Measurements from ENCODE around the gene SLC35G6.

DNA sequence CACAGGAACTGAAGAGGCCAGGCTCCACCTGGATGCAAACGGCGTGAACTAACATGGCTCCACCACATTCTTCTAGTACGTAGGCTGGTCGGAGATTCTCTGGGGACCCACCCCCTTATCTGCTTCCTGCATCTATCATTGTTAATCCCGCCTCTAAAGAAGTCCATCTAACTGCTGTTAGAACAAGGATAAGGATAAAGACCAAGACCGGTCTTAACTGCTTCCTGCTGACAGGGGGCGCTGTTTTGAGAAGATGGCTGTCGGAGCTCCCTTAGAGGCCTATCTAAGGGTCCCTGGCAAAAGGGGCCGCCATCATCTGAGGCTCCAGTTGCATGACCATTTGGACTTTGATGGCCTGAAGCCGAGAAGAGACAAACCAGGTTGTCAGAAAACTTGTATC, 41.8 kb downstream of the SLC35G6 start:
- TF ChIP-seq, protein P1, sequence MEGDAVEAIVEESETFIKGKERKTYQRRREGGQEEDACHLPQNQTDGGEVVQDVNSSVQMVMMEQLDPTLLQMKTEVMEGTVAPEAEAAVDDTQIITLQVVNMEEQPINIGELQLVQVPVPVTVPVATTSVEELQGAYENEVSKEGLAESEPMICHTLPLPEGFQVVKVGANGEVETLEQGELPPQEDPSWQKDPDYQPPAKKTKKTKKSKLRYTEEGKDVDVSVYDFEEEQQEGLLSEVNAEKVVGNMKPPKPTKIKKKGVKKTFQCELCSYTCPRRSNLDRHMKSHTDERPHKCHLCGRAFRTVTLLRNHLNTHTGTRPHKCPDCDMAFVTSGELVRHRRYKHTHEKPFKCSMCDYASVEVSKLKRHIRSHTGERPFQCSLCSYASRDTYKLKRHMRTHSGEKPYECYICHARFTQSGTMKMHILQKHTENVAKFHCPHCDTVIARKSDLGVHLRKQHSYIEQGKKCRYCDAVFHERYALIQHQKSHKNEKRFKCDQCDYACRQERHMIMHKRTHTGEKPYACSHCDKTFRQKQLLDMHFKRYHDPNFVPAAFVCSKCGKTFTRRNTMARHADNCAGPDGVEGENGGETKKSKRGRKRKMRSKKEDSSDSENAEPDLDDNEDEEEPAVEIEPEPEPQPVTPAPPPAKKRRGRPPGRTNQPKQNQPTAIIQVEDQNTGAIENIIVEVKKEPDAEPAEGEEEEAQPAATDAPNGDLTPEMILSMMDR (IDR thresholded peaks at IDR 0.05), result peak; percentile 1 to 33
- TF ChIP-seq POLR2AphosphoS5 (IDR thresholded peaks at IDR 0.05) (no peak), POLR2A (IDR thresholded peaks at IDR 0.05) (no peak), EP300 (IDR thresholded peaks at IDR 0.05) (no peak)
